ES-I3 (cell line): ENCODE data around the gene POU5F1.

Source experiments
- H3K36me3 ChIP-seq: 2 replicates; pipeline ENCODE4 v1.6.1; 2013; ENCODE audit warnings: mild to moderate bottlenecking, low read length, control low read depth, moderate library complexity; ENCODE audit not compliant: insufficient read depth
- H3K4me1 ChIP-seq: 2 replicates; pipeline ENCODE4 v1.6.1; 2013; ENCODE audit warnings: mild to moderate bottlenecking, control low read depth, low read length; ENCODE audit not compliant: insufficient read depth
- H3K9ac ChIP-seq: 2 replicates; pipeline ENCODE4 v1.6.1; 2013; ENCODE audit warnings: low read depth, mild to moderate bottlenecking, low read length, moderate library complexity
- H3K9me3 ChIP-seq: 2 replicates; pipeline ENCODE4 v1.6.1; 2013; ENCODE audit warnings: mild to moderate bottlenecking, low read length, moderate library complexity; ENCODE audit not compliant: control insufficient read depth, insufficient read depth

The POU5F1 gene

DNA sequence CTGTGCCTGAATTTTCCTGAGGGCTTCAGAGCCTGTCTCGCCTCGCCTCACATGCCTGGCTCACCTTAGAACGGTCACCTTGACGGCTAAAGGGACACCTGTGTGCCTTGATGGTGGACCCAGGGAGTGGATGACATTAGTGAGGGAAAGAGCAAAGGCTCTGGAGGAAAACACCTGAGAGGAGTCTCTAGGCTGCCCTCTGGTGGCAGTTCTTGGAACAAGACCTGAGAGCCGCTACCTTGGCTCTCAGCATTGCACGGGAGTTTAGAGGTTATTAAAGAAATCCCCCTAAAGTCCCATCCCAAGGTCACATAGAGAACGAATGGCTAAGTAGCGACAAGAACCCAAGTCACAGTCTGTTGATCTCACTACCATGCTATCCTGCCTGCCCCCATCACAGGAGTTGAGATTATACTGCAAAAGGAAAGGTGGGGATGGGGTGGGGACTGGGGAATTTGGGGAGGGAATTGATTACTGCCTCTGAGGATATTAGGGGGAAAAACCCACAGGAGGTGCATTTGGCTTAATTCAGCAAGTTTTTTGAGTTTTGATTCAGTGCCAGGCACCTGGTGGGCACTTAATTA is 42.3 kb downstream of the POU5F1 start:
- Histone ChIP-seq H3K9me3 (no peaks in the 10 kb centered on the region), H3K4me1 (peaks cover 5% of the 10 kb centered on the region; the same call in 1 of the 2 replicates), H3K36me3 (no peaks in the 10 kb centered on the region), H3K9ac (no peak overlapping the region)

DNA sequence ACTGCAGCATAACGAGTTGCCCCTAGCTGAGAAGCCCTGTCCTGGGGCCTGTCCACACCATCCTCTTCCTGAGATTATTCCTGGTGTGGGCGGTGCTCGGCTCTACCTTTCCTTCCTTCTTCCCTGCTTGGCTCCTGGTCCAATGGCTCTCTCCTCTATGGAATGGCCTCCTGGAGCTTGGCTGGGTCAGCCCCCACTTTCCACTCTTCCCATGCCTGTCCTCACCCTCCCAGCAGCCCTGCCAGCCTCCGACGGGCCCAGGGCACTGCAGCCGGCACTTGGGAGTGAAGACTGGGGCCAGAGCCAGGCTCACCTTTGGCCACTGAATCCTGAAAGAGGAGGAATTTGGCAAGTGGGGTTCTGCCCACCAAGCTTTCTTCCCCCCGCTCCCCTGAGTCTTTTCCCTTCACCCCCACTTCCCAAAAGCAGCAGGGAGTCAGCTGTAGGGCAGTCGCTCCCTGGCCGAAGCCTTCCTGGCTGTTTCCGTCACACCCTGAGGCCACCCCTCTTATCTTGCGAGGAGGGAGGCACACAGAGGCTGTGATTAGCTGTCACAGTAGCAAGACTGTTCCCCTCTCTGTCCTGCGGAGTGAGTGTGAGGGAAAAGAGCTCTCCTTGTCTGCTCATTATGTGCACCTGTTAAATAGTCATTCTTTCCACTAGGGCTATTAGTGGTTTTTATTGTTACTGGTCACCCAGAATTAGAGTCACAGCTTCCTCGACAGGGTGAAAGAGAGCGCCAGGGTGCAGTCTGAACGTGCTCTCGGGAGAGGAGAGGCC is 43.9 kb downstream of the POU5F1 start:
- Histone ChIP-seq H3K9ac (no peak overlapping the region), H3K9me3 (no peaks in the 10 kb centered on the region), H3K4me1 (peaks cover 5% of the 10 kb centered on the region; the same call in 1 of the 2 replicates), H3K36me3 (no peaks in the 10 kb centered on the region)

DNA sequence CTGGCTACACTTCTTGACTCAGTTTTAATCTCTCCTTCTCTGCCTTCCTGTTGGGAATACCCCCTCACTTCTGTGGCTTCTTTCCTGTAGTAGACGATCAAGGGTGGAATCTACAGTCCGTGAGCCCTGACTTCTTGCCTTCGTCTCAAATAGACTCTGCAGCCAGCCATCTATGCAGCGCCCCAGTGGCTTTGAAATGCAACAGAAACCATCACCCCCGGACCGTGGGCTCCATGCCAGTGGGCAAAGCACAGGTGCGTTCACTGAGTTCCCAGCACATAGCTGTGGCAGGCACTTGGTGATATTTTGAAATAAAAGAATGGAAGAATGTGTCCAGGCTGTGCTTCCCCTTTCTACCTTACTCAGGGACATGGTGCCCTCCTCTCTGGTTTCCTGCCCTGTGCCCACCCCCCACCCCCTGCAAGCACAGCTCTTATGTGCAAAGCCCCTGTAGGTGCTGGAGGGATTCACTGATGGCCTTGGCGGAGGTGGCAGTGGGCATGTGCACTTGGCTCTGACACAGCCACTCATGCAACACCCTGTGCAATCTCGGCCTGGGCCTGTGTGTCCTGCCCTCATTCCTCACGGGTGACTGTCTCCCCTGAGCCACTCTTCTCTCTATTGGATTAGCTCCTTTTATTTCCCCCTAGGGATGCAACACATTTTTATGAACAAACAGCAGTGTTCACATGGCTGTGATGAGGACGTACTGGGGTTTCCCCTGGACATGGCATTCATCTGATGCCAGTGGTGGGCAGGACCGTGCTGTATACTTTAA is 44.7 kb downstream of the POU5F1 start:
- Histone ChIP-seq H3K36me3 (no peaks in the 10 kb centered on the region), H3K9ac (no peak overlapping the region), H3K4me1 (peaks cover 5% of the 10 kb centered on the region; the same call in 1 of the 2 replicates), H3K9me3 (no peaks in the 10 kb centered on the region)

DNA sequence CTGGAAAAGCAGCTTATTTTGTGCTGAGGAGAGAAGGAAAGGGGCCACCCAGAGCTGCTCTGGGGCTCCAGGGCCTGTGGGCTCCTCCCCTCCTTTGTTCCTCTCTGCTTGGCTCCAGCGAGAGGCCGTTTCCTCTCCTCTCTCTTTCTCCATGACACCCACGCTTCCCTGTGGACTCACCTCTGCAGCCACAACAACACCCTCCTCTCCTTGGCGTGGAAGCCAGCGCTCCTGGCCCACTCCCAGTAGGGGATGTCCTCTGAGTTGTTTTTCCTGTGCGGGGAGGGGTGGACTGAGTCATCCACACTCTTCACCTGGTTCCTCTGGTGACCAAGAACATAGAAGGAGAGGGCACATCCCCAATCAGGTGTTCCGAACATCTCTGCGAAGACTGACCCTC is 45.3 kb downstream of the POU5F1 start:
- Histone ChIP-seq H3K36me3 (no peaks in the 10 kb centered on the region), H3K4me1 (peaks cover 5% of the 10 kb centered on the region; the same call in 1 of the 2 replicates), H3K9me3 (no peaks in the 10 kb centered on the region), H3K9ac (no peak overlapping the region)

DNA sequence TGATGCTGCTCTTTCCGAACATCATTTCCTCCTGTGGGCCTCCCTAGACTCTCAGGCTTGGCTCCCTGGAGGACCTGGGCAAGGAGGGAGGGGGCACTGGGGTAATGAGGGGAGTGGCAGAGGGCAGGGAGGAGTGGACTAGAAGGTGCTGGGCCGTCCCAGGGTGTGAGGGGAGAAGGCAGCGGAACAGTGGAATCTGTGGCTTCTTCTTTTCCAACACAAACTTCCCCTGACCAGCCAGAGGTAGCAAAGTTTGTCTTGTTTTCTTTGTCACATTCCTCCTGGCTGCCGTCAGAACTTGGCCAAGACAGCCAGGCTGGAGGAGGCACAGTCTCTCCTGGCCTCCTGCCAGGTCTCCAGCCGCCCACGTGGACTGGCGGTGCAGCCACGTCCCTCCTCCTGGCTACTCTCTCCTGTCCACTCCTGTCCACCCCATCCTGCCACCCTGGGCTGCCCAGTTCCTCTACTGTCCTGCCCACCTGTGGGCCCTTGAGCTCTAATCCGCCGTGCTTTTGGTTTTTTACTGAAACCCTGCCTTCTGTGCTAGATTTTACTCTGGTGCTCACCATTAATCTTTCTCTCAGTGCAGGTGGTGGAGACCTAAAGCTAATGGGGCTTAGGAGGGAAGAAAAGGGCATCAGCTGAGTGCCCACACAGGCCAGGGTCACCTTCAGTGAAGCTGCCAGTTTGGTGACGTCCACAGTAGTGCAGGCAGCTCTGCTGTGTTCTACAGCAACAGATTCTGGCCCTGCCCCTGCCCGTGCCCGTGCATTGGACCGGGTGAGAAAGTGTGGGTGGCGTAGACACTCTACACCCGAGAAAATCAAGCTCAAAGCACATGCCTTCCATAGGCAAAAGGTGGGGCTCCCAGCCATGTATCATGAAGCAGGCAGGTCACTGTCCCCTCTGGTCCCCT is 47.4 kb downstream of the POU5F1 start:
- H3K9ac ChIP-seq = no peak overlapping the region
- no peaks in the 10 kb centered on the region for H3K9me3 ChIP-seq
- H3K4me1 ChIP-seq = peaks cover 5% of the 10 kb centered on the region; the same call in 1 of the 2 replicates
- no peaks in the 10 kb centered on the region for H3K36me3 ChIP-seq

DNA sequence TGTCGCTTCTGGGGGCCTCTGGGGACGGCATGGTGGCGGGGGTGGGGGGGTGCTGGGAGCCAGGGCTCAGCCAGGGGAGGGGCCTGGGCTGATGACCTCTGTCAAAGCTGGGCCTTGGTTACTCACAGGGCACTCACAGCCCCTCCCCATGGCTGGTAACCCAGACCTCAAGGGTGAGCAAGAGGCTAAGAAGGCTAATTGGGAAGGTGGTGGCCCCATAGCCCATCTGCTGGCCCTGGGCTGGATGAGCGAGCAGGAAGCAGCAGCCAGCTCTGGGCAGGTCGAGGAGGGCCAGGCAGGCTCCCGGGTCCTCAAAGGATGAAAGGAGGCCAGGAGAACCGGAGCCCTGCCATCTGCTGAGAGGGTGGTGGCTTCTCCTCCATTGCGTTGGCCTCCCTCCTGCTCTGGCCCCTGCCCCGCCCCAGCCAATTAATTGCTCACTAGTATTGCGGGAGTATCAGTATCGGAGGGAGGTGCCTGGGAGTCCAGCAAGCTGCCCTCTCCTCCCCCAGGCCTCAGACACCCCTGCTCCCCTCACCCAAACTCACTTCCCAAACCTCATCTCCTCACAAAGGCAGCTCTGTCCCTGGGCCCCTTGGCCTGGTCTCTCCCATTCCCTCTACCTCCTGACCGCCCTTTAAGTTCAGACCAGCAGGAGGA is 49.2 kb downstream of the POU5F1 start:
- no peaks in the 10 kb centered on the region for H3K9me3 ChIP-seq
- no peak overlapping the region for H3K9ac ChIP-seq
- H3K36me3 ChIP-seq = no peaks in the 10 kb centered on the region
- H3K4me1 ChIP-seq = peaks cover 5% of the 10 kb centered on the region; the same call in 1 of the 2 replicates

DNA sequence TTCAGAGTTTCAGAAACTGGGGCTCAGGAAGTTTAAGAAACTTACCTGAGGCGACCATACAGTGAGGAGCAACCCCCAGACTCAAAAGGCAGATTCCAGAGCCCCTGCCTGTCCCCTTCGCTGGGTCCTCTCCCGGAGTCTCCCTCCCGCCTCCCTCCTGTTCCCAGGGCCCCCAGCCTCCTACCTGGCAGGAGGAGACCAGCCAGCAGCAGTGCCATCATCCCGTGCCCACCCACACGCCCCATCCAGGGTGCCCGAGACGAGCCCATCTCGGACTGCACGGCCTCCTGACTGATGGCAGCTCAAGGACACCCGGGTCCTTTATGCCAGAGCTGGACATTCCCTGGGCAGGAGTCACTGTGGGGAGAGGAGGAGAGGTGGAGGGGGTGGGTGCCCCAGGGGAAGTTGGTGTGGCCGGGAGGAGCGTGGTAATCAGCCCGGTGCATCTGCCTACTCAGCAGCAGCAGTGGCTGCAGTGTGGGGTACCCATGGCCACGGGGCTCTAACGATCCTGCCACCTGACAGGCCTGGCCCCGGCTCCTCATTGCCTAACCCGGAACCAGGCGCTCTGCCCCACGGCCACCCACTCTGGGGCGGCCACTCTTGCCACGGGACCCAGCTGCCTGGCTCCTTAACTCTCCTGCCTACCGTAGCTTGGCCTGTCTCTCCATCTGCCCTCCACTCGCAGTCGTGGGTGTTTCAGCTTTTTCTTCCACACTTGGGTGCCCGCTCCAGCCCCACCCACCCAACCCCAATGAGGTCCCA is 50.1 kb downstream of the POU5F1 start, which contains the start of gene CDSN:
CDSN (minus strand) TSS at position 296 of the 765 bp plus-strand sequence; CDS start at position 269, 27 bp downstream.
- Histone ChIP-seq H3K4me1 (peaks cover 6% of the 10 kb centered on the region; the same call in 1 of the 2 replicates), H3K9ac (no peak within 1 kb of the TSS), H3K9me3 (no peaks in the 10 kb centered on the region), H3K36me3 (no peaks in the 10 kb centered on the region)

DNA sequence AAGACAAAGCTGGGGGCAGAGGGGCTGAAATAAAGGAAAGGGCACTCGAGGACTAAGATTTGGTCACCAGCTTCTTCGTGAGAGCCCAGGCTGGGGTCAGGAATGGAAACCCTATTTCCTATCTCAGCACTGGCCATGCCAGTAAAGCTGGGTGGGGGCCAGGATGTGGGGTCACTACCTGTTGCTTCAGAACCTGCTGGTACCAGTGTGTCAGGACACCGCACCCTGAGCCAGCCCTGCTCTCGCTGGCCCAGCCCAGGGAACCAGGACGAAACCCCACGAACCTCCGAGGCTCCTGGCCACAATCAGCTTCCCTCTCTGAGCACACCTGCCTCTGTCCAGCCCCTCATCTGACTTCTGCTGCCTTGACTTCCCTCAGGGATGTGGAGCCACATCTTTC is 52.3 kb downstream of the POU5F1 start:
- no peaks in the 10 kb centered on the region for H3K36me3 ChIP-seq
- no peak overlapping the region for H3K9ac ChIP-seq
- H3K9me3 ChIP-seq = no peaks in the 10 kb centered on the region
- peaks cover 15% of the 10 kb centered on the region; the same call in 1 of the 2 replicates for H3K4me1 ChIP-seq

DNA sequence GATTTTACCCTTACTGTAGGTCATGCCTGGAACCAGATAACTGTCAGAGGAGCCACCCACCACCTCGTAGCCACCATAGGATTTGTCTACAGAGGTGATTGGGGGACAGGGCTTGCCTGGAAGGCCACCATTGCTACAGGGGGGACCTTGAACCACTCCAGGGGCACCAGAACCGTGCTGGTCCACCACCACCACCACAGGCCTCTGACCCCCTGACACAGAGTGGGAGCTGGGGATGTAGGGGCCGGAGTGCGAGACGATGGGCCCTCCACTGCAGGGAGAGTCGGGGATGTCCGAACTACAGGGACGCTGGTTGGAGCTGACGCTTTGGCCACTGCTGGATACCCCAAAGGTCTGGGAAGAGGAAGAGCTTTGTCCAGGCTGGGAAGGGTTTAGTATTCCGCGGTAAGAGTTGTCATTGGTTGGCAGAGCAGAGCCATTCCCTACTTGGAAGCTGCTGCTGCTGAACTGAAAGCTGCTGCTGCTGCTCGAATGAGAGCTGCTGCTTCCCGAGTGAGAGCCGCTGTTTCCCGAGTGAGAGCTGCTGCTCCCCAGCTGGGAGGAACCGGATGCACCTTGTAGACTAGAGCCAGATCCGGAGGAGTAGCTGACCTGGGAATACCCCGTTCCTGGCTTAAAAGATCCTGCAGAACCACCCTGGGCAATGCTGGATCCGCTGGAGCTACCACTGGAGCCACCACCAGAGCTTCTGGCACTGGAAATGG is 53.7 kb downstream of the POU5F1 start:
- no peaks in the 10 kb centered on the region for H3K9me3 ChIP-seq
- no peak overlapping the region for H3K9ac ChIP-seq
- H3K4me1 ChIP-seq = peaks cover 15% of the 10 kb centered on the region; the same call in 1 of the 2 replicates
- H3K36me3 ChIP-seq = no peaks in the 10 kb centered on the region

DNA sequence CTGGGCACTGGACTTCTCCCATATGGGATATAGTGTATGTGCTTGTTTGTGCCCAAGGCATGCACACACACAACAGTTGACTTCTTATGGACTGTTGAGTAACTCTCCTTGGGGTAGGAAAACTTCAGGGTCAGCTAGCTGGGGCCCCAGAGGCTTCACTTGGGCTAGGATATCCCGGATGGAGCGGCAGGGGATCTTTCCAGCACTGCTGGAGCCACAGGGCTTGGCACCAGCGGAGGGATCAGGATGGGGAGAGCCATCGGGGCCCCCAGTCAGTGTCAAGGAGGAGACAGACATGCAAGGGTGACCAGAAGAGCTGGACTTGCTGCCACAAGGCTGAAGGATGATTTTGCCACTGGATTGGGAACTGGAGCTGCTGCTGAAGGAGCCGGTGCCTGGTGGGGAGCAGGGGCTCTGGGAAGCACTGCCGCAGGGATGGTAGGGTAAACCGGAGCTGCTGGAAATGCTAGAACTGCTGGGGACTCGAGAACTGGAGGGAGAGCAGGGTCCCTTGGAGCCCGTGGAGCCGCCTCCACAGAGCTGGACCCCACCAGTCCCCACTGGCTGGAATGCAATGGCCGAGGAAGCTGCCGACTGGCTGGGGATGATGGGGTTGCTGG is 54.4 kb downstream of the POU5F1 start:
- Histone ChIP-seq H3K36me3 (no peaks in the 10 kb centered on the region), H3K9me3 (no peaks in the 10 kb centered on the region), H3K4me1 (peaks cover 20% of the 10 kb centered on the region), H3K9ac (no peak overlapping the region)

DNA sequence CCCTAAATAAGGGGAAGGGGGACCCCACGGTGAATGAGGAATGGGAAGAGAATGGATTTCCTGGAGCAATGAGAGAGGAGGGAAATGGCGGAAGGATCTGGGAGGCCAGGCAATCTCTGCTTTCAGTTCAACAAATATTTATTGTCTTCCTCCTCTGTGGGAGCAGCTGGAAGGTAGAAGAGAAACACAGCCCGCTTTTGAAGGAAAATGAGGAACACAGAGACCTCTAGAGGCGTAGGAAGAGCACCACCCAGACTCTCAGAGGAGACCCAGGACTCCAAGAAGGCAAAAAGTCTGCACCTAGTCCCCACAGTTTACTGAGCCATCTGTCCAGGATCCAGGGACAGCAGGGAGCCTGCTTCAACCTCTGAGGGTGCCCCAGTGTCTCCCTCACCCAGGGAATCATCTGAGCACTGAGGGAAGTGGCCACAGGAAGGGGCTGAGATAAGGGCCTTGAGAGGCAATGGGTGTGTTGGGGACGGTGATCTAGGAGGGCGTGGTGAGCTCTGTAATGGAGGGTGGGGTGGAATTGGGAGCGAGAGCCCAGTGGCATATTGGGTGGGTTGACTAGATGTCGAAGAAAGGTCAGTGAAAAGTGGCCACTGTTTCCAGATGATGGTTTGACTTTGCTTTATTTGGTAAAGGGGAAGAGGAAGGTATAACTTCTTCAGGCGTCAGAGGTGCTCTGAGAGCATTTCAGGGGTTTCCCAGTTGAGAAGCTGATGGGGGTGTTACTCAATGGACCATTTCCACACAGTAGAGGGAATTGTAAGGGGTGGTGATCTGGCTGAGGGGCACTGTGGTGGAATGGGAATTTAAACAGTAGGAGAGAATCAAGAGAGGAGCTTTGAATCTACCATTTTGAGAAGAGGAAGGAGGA is 55.3 kb downstream of the POU5F1 start:
- H3K36me3 ChIP-seq = no peaks in the 10 kb centered on the region
- H3K9ac ChIP-seq = no peak overlapping the region; the same call in 1 of the 2 replicates
- no peaks in the 10 kb centered on the region for H3K9me3 ChIP-seq
- peaks cover 28% of the 10 kb centered on the region for H3K4me1 ChIP-seq
